GM18870 (cell line): ENCODE results near the gene HPSE2.
"Not testable (repeated sequence)": the region's sequence is repeated elsewhere in the genome, so short reads cannot be mapped to it uniquely, and the experiment has no call there.

Experiments
- ATAC-seq: cut with Tn5 transposase; IDR thresholded peaks from one replicate; pipeline ENCODE4 v1.9.1; 2021; ENCODE audit warnings: moderate library complexity; ENCODE audit not compliant: unreplicated experiment

The HPSE2 gene

GRCh38 chr10:98924526-98924925 is 311.1 kb downstream of the HPSE2 start:
- no peak for ATAC-seq

DNA sequence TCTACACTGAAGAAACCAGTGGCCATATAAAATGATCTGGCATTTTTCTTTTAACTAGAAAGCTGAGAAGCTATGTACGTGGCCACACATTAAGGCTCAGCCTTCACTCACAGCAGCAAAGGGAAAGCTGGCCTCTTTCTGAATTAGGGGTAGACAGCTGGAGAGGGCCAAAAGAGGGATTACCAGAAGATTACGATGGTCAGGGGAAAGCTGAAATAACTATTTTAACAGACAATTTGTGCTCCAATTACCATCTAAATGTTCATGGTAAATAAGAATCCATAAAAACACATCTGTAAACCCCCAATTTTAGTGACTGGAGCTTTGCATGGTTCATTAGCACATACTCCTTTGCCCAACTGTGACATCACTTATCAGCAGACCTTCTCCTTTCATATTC is 314.3 kb downstream of the HPSE2 start:
- ATAC-seq: no peak

GRCh38 chr10:98920807-98921206 is 314.8 kb downstream of the HPSE2 start:
- no peak for ATAC-seq

- ATAC-seq: no peak
Observed at GRCh38 chr10:98920360-98920759, 315.3 kb downstream of the HPSE2 start.

DNA sequence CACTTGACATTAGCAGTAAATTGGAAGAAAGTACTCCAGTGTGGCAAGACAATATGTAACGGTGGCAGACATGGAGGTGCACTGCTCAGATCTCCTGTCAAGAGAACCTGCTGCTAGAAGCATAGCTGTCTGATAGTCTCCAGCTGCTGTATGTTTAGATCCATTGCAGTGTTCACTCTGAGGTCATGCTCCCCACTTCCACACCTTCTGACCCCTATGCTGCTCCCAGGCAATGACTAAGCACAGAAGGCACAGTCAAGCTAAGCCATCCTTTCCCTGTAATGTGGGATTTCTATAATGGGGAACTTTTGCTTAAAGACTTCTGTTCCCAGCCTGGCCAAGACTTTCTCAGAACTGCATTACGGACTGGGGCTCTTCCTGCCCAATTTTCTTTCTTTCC is 315.8 kb downstream of the HPSE2 start:
- no peak for ATAC-seq

- ATAC-seq: no peak
Observed at GRCh38 chr10:98917828-98918227, 317.8 kb downstream of the HPSE2 start.

- ATAC-seq: no peak
Observed at GRCh38 chr10:98916526-98917125, 319.0 kb downstream of the HPSE2 start.

- no peak for ATAC-seq
Observed at GRCh38 chr10:98915911-98916310, 319.7 kb downstream of the HPSE2 start.

GRCh38 chr10:98910546-98910945 is 325.1 kb downstream of the HPSE2 start:
- ATAC-seq: no peak

GRCh38 chr10:98910048-98910447 is 325.6 kb downstream of the HPSE2 start:
- no peak for ATAC-seq

DNA sequence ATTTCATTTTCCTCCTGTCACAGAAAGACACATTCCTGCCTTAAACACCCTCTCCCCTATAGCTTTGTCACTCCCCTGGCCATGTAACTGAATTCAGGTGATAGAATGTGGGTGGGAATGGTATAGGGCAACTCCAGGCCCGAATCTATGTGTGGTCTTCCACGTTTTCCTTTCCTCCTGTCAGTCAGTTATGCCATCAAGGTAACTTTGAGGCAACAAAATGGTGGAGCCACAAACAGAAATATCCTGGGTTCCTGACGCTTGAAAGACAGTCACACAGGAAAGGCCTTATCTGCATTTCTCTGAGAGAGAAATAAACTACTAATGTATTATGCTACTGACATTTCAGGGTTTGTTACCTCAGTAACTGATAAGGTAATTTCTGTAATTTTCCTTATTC is 326.8 kb downstream of the HPSE2 start:
- ATAC-seq: no peak

DNA sequence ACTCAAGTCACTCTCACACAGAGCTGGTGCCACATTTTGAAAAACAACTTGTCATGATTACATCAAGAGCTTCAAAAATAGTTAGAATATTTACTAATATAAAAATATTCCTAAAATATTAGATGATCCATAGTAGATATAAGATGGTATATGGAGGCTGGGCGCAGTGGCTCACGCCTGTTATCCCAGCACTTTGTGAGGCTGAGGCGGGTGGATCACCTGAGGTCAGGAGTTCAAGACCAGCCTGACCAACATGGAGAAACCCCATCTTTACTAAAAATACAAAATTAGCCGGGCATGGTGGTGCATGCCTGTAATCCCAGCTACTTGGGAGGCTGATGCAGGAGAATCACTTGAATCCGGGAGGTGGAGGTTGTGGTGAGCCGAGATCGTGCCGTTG is 327.4 kb downstream of the HPSE2 start:
- not testable (repeated sequence) for ATAC-seq

GRCh38 chr10:98901441-98902110 is 334.1 kb downstream of the HPSE2 start:
- ATAC-seq: no peak

DNA sequence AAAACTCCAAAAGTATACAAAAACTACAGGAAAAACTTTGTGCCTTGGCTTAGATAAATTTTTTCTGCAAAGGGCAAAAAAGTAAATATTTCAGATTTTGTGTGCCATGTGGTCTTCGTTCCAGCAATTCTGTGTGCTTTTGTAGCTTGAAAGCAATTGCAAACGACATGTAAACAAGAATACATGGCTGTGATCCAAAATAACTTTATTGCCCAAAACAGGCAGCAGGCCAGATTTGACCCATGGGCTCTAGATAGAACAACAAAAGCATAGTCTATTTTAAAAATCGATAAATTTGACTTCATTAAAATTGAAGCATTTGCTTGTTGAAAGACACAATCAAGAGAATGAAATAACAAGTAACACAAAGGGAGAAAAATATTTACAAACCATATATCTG is 336.6 kb downstream of the HPSE2 start:
- no peak for ATAC-seq

DNA sequence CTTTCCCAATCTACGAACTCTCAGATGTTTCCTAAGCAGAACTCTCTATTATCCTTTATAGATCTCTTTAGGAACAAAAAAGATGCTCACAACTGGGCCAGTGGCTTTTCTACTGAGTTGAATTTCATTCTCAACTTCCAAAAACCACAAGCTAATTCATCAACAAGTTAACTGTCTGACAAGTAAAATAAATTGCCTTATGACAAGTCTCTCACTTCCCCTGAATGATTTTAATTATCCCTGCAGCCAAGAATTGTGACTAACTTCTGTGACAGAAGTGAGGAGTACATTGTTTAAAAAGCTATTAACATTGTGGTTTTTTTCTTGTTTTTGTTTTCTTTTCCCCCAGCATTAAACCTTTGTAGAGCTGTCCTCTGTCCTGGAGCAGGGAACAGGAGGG is 343.1 kb downstream of the HPSE2 start:
- no peak for ATAC-seq

DNA sequence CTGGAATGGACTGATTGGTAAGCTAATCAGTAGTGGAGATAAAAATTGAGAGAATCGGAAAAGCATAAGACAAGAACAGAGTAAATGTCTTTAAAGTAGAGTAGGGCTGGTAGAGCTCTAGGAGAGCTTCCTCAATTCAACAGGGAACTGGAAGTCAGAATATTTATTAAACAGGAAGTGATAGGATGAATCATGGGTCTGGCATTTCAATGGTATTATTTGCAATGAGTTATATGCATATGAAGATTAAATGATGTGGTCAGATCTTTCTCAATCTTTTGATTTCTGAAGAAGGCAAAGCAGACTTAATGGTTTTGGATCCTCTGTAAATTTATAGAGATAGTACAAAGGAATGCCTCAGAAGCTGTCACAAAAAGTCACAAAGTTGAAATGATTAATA is 349.0 kb downstream of the HPSE2 start:
- no peak for ATAC-seq

- no peak for ATAC-seq
Observed at GRCh38 chr10:98885378-98885777, 350.3 kb downstream of the HPSE2 start.

DNA sequence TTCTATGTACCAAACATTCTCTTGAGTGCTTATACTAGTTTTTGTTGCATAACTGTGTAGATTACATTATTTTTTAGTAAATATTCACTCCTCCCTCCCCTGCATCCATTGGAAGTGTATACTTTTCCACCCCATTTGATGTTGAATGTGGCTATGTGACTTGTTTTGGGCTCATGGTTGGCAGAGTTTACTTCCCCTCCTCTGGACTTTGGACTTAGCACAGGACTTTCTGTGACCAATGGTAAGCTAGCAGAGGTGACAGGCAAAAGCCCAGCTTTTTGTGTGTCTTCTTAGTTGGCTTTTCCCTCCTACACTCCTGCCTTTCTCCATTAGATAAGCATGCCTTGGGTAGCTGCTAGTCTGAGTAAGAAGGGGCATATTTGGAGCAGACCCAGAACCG is 353.9 kb downstream of the HPSE2 start:
- ATAC-seq: no peak

DNA sequence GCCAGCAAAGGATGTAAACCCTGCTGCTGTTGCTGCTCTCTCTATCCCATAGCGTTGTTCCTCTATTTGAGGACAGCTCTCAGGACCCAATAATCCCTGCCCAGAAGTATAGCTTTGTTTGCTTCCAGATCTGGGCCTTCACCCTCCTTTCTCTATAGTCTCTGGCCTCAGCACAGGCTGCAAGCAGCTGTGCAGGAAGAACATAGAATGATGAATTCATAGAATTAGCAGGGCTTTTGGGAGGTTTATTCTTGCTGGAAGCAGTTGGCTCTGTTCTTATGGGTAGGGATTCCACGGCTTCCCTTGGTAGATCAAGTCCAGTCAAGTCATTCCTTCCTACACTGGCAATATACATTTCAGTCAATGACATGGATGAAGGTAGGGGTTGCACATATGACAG is 354.7 kb downstream of the HPSE2 start:
- ATAC-seq: no peak

GRCh38 chr10:98878921-98879320 is 356.7 kb downstream of the HPSE2 start:
- no peak for ATAC-seq

DNA sequence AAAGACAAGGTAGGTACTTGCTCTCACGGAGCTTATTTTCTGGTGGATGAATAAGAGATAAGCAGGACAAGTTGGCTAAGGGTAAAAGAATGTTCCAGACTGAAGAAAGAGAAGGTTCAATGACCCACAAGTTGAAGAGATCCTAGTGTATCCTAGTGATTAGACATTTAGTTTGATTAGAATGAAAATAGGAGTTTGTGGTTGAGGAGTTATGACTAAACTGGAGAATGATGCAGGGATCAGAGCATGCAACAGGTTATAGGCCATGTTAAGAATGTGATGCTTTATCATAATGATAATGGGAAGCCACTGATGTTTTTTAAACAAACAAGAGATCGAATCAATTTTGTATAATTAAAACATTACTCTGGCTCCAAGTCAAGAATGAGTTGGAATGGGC is 357.2 kb downstream of the HPSE2 start:
- ATAC-seq: no peak

GRCh38 chr10:98861962-98862361 is 373.7 kb downstream of the HPSE2 start:
- no peak for ATAC-seq

DNA sequence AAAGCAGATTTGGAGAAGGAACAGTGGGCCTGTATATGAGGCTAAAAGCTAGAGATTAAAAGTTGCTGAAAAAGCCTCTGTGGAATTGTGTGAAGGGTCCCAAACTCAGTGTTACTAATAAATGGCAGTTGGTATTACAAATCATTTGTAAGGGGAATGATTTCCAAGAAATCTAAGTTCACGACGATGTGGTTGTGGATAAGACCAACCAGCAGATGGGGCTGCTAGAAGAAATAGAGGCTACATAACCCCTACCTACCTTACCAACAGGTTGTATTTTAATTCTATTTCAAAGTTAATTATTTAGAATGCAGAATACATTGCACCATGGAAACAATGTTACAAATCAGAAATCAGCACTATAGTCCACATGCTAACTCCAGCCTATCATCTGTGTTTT is 377.1 kb downstream of the HPSE2 start:
- no peak for ATAC-seq
